Neural progenitor cell (in vitro differentiated cells): ENCODE results near the gene MORN1. TPM values are rescaled to one million over a fixed set of nuclear protein-coding genes. Genes with fewer than 3 reads are reported as not detected.

ENCODE experiments used
- DNase-seq: peaks from one replicate; pipeline ENCODE4 v3.0.0-alpha.2; 2016; ENCODE audit warnings: low spot score
- H2AFZ ChIP-seq: fragments of 200-600 bp; sonication (generic); replicated peaks from 2 replicates; pipeline ENCODE4 v1.6.1; 2016; ENCODE audit warnings: antibody characterized with exemption
- H3F3A ChIP-seq: fragments of 200-600 bp; sonication (generic); 2 replicates; pipeline ENCODE4 v1.6.1; 2016; ENCODE audit warnings: antibody characterized with exemption, low read depth
- H3K27ac ChIP-seq: fragments of 200-600 bp; sonication (generic); 2 replicates; pipeline ENCODE4 v1.5.1; 2016; ENCODE audit warnings: mild to moderate bottlenecking
- H3K27me3 ChIP-seq: fragments of 200-600 bp; sonication (generic); 2 replicates; pipeline ENCODE4 v1.6.1; 2016; ENCODE audit warnings: mild to moderate bottlenecking, moderate library complexity
- H3K36me3 ChIP-seq: fragments of 200-600 bp; sonication (generic); 2 replicates; pipeline ENCODE4 v1.5.1; 2016
- H3K4me1 ChIP-seq: fragments of 200-600 bp; sonication (generic); 2 replicates; pipeline ENCODE4 v1.6.1; 2016; ENCODE audit warnings: mixed run types
- H3K4me2 ChIP-seq: fragments of 200-600 bp; sonication (generic); 2 replicates; pipeline ENCODE4 v1.6.1; 2016
- H3K4me3 ChIP-seq: fragments of 200-600 bp; sonication (generic); 2 replicates; pipeline ENCODE4 v1.5.1; 2016
- H3K79me2 ChIP-seq: fragments of 200-600 bp; sonication (generic); 2 replicates; pipeline ENCODE4 v1.6.1; 2016; ENCODE audit warnings: low read depth
- H3K9ac ChIP-seq: fragments of 200-600 bp; sonication (generic); 2 replicates; pipeline ENCODE4 v1.6.1; 2016
- H3K9me3 ChIP-seq: fragments of 200-600 bp; sonication (generic); 2 replicates; pipeline ENCODE4 v1.5.1; 2016; ENCODE audit warnings: low read depth
- H4K20me1 ChIP-seq: fragments of 200-600 bp; sonication (generic); 2 replicates; pipeline ENCODE4 v1.6.1; 2016; ENCODE audit warnings: low read depth
- H3K27ac Mint-ChIP-seq: 3 replicates; pipeline ENCODE4 v1.8.0; 2021; ENCODE audit warnings: mixed read lengths
- H3K27me3 Mint-ChIP-seq: 2 replicates; pipeline ENCODE4 v1.8.0; 2022; ENCODE audit warnings: low read depth, mild to moderate bottlenecking, inconsistent platforms, moderate library complexity, mixed read lengths; ENCODE audit not compliant: insufficient read depth
- H3K36me3 Mint-ChIP-seq: 3 replicates; pipeline ENCODE4 v1.8.0; 2021; ENCODE audit warnings: mixed read lengths
- H3K4me1 Mint-ChIP-seq: 3 replicates; pipeline ENCODE4 v1.8.0; 2021; ENCODE audit warnings: mixed read lengths
- H3K4me3 Mint-ChIP-seq: 3 replicates; pipeline ENCODE4 v1.8.0; 2021; ENCODE audit warnings: mild to moderate bottlenecking, moderate library complexity, mixed read lengths
- H3K9me3 Mint-ChIP-seq: 3 replicates; pipeline ENCODE4 v1.8.0; 2020; ENCODE audit warnings: mixed read lengths
- EZH2 ChIP-seq: fragments of 200-600 bp; sonication (generic); IDR thresholded peaks from 2 replicates; pipeline ENCODE4 v1.6.1; 2017; ENCODE audit warnings: antibody characterized with exemption, mild to moderate bottlenecking, moderate library complexity
- EZH2phosphoT487 ChIP-seq: fragments of 200-600 bp; sonication (generic); IDR thresholded peaks from 2 replicates; pipeline ENCODE4 v1.6.1; 2017; ENCODE audit warnings: antibody characterized with exemption
- total RNA-seq: library from RNA; depleted of rRNA; stranded (reverse); fragments of >200 nt; gene quantifications from 2 replicates; pipeline ENCODE4 v1.2.3, GENCODE V29; 2015; ENCODE audit warnings: low replicate concordance
- TF ChIP-seq, protein P1 (sequence below): fragments of 200-600 bp; sonication (generic); IDR thresholded peaks from 2 replicates; pipeline ENCODE4 v1.5.1; 2017; ENCODE audit warnings: antibody characterized with exemption, mild to moderate bottlenecking

The MORN1 gene
- total RNA-seq, 1 donor from 2014 or later = 7.0 TPM

DNA sequence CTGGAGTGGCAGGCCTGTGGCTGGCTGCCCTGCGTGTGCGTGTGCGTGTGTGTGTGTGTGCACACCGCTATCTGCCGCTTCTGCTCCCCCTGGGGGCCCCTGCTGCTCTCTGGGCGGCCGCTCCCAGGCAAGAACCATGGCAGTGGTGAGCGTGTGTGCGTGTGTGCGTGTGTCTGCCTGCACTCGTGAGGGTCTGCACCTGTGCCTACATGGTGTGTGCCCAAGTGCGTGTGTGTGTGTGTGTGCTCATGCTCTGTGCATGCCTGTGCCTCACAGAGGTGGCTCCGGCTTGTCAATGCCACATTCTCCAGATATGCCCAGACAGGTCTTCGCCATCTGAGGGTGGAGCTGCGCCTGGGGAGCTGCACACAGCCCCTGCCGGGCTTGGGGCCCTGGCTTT is 39.7 kb upstream of the MORN1 start:
- H3K4me1 ChIP-seq = peaks cover 27% of the 10 kb centered on the region
- no peaks in the 10 kb centered on the region for H4K20me1 ChIP-seq
- Mint-ChIP-seq H3K9me3 (no peaks in the 10 kb centered on the region), H3K36me3 (no peaks in the 10 kb centered on the region), H3K4me3 (peak overlapping the region; percentile 52), H3K27ac (peak overlapping the region; percentile 76), H3K4me1 (peaks cover 30% of the 10 kb centered on the region), H3K27me3 (peaks cover 12% of the 10 kb centered on the region)
- peaks cover 14% of the 10 kb centered on the region for H3K27me3 ChIP-seq
- DNase-seq = no peak
- peak overlapping the region; percentile 27 for H3K4me2 ChIP-seq
- no peak overlapping the region for H3K4me3 ChIP-seq
- no peak overlapping the region for H3K9ac ChIP-seq
- no peak overlapping the region for H3K27ac ChIP-seq
- TF ChIP-seq EZH2phosphoT487 (no peak), EZH2 (no peak)
- TF ChIP-seq, protein P1, sequence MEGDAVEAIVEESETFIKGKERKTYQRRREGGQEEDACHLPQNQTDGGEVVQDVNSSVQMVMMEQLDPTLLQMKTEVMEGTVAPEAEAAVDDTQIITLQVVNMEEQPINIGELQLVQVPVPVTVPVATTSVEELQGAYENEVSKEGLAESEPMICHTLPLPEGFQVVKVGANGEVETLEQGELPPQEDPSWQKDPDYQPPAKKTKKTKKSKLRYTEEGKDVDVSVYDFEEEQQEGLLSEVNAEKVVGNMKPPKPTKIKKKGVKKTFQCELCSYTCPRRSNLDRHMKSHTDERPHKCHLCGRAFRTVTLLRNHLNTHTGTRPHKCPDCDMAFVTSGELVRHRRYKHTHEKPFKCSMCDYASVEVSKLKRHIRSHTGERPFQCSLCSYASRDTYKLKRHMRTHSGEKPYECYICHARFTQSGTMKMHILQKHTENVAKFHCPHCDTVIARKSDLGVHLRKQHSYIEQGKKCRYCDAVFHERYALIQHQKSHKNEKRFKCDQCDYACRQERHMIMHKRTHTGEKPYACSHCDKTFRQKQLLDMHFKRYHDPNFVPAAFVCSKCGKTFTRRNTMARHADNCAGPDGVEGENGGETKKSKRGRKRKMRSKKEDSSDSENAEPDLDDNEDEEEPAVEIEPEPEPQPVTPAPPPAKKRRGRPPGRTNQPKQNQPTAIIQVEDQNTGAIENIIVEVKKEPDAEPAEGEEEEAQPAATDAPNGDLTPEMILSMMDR = no peak
- H3K9me3 ChIP-seq = no peaks in the 10 kb centered on the region
- no peaks in the 10 kb centered on the region for H3F3A ChIP-seq
- no peak overlapping the region for H2AFZ ChIP-seq
- H3K36me3 ChIP-seq = no peaks in the 10 kb centered on the region
- H3K79me2 ChIP-seq = no peaks in the 10 kb centered on the region

DNA sequence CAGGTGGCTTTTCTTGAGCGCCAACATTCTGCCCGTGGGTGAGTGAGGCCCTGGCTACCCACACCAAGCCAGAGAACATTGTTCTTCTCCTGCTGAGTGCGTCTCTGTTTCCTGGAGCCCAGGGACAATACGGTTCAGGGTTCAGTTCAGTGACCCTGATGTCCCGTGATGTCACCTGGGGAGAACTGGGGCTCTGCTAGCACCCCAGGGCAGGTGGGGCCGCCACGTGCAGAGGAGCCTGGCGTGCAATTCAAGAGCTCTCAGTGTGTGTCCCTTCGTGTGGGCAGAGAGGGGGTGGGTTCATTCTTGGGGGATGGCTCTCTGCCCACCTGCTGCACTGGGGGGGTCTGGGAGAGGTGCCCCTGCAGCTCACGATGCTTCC is 39.2 kb upstream of the MORN1 start:
- Histone ChIP-seq H3K27me3 (peaks cover 14% of the 10 kb centered on the region), H3K4me3 (no peak overlapping the region), H4K20me1 (no peaks in the 10 kb centered on the region), H3K79me2 (no peaks in the 10 kb centered on the region), H3K27ac (no peak overlapping the region), H3K9ac (no peak overlapping the region), H3K36me3 (no peaks in the 10 kb centered on the region), H3K4me1 (peaks cover 32% of the 10 kb centered on the region), H3K4me2 (no peak overlapping the region), H3K9me3 (no peaks in the 10 kb centered on the region), H2AFZ (no peak overlapping the region), H3F3A (no peaks in the 10 kb centered on the region)
- no peak for DNase-seq
- Mint-ChIP-seq H3K27me3 (peaks cover 14% of the 10 kb centered on the region), H3K36me3 (no peaks in the 10 kb centered on the region), H3K4me3 (no peak overlapping the region), H3K9me3 (no peaks in the 10 kb centered on the region), H3K27ac (no peak overlapping the region), H3K4me1 (peaks cover 34% of the 10 kb centered on the region)
- TF ChIP-seq, protein P1 = no peak
- TF ChIP-seq EZH2phosphoT487 (no peak), EZH2 (no peak)

DNA sequence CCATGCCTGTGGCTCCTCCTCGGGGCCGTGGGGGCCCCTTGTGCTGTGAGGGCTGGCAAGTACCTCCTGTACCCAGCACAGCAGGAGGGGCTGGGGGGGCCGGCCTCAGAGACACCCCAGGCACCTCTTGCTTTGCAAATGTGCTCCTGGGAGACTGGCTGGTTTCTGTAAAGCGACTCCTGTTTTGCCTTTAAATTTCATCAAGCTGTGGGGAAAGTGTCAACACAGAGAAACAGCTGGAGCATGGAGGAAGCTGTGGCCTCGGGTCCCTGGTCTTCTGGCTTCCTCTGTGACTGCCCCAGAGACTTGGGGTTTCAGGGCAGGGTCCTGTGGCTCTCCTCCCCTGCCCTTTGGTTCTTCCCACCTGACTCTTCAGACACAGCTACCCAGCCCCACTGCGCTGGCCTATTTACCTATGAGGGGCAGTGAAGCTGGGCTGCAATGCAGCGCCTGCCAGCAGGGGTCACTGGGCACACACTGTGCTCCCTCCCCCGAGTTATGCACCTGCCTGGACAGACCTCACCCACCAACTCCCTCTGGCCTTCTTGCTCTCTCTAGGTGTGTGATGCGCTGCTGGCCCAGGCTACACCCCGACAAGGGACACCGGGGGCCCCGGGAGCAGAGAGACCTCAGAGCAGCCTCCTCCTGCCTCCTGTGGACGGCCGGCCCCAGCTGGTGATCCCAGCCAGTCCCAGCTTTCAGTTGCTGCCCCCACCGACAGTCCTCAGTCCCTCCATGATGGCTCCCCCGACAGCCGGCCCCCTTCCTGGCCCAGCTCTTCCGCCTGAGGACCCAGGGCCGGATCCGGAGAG is 38.6 kb upstream of the MORN1 start:
- no peak overlapping the region for H3K27ac Mint-ChIP-seq
- Histone ChIP-seq H3K4me3 (no peak overlapping the region), H3K27ac (no peak overlapping the region), H3K27me3 (peaks cover 14% of the 10 kb centered on the region), H3K9me3 (no peaks in the 10 kb centered on the region), H4K20me1 (no peaks in the 10 kb centered on the region), H3K36me3 (no peaks in the 10 kb centered on the region), H3K79me2 (no peaks in the 10 kb centered on the region), H3F3A (no peaks in the 10 kb centered on the region), H3K4me2 (no peak overlapping the region), H3K4me1 (peaks cover 32% of the 10 kb centered on the region), H3K9ac (no peak overlapping the region), H2AFZ (no peak overlapping the region)
- no peak for DNase-seq
- no peaks in the 10 kb centered on the region for H3K9me3 Mint-ChIP-seq
- H3K36me3 Mint-ChIP-seq = no peaks in the 10 kb centered on the region
- peaks cover 34% of the 10 kb centered on the region for H3K4me1 Mint-ChIP-seq
- peaks cover 14% of the 10 kb centered on the region for H3K27me3 Mint-ChIP-seq
- H3K4me3 Mint-ChIP-seq = peak overlapping the region; percentile 30
- TF ChIP-seq EZH2phosphoT487 (no peak), EZH2 (no peak)
- TF ChIP-seq, protein P1 = peak; percentile 38
